Measurements from ENCODE around the gene TBCK. TPM values are rescaled to one million over a fixed set of nuclear protein-coding genes. Genes with fewer than 3 reads are reported as not detected.

Gene TBCK
- total and polyA plus RNA-seq, 9 of the 15 experiments (the other 6 are each of a cell fraction or from before 2014, with no cell fraction given), result 5.3 to 26.6 (median 16.2) TPM

DNA sequence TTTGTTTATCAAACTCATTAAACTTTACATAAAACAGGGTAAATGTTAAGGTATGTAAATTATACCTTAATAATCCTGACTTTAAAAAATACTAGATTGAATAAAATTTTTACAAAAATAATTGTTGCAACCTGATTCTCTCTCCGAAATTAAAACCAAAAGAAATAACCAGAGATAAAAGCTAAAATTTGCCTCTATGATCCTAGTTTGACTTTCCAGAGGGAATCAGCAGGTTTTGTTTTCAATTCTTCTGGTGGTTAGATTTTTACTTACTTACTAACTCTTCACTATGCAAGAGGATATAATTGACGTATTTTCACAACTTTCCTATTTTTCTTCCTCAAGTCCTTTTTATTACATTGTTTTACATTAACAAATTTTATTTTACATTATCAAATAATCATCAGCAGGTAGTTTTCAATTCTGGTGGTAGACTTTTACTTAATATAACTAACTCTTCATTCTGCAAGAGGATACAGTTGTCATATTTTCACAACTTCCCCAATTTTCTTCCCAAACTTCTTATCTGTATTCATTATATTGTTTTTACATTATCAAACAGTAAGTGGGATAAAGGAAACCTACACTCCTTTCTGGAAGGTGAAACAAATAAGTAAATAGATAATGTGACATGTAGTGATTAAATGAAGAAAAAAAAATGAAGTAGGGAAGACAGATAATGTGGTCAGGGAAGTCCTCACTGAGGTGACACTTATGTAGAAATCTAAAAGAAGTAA, 52.2 kb downstream of the TBCK start:
- Histone ChIP-seq H3K9me3 (replicated peaks; ENCODE audit: control insufficient read depth, insufficient read depth, low read depth, low read length) (no peaks in the 10 kb centered on the region), H3K27me3 (ENCODE audit: control insufficient read depth in 2 of 2, insufficient read depth in 2 of 2, low read length in 2 of 2) (no peaks in the 10 kb centered on the region), H2AFZ (ENCODE audit: low read depth, low read length) (no peak overlapping the region), H3K4me1 (replicated peaks in 1 of 2; ENCODE audit: control insufficient read depth in 2 of 2, insufficient read depth in 2 of 2, low read length in 2 of 2) (peaks cover 0 to 3% of the 10 kb centered on the region in 2 experiments; a peak in 1 of 5 replicates), H3K4me3 (no peak overlapping the region), H4K20me1 (replicated peaks; ENCODE audit: control insufficient read depth, insufficient read depth, low read length) (no peaks in the 10 kb centered on the region), H3K79me2 (ENCODE audit: control insufficient read depth, insufficient read depth, low read length) (no peaks in the 10 kb centered on the region), H3K9me1 (ENCODE audit: control insufficient read depth, insufficient read depth, low read length) (no peaks in the 10 kb centered on the region), H3K36me3 (ENCODE audit: control insufficient read depth, insufficient read depth, low read length) (no peaks in the 10 kb centered on the region; the same call in 2 of the 3 replicates), H3K9ac (ENCODE audit: insufficient read depth in 1 of 2, low read depth in 2 of 2, low read length in 2 of 2) (no peak overlapping the region), H3K4me2 (ENCODE audit: insufficient read depth, low read length) (no peak overlapping the region), H3K27ac (ENCODE audit: extremely low read depth, low read depth, low read length) (no peak overlapping the region)
- intact Hi-C loops (cut with micrococcal nuclease), result no loop called here
- ChIA-PET CTCF (ENCODE audit: low intra/inter-chr PET ratio) (no interaction called here), POLR2A (interaction anchor here (0.8 to 0.9 kb wide), 2 partner anchors 14 to 1917 kb away, joined by 3 read pairs; no protein-coding TSS in a partner anchor)
- no peak for TF ChIP-seq ZNF444 (CRISPR knock-in tag; IDR thresholded peaks at IDR 0.05)
- TF ChIP-seq U2AF2 (optimal IDR thresholded peaks at IDR 0.05; ENCODE audit: low read depth, low read length), result no peak
- TF ChIP-seq ZNF766 (CRISPR knock-in tag; conservative IDR thresholded peaks at IDR 0.05), result no peak
- TF ChIP-seq ZNF3 (CRISPR knock-in tag; IDR thresholded peaks at IDR 0.05), result no peak
- TF ChIP-seq ZNF274 (IDR thresholded peaks at IDR 0.05; ENCODE audit: borderline replicate concordance, low read depth, low read length), result no peak
- TF ChIP-seq SLC30A9 (CRISPR knock-in tag; IDR thresholded peaks at IDR 0.05), result no peak
- no peak for TF ChIP-seq ZNF507 (tag; conservative IDR thresholded peaks at IDR 0.05)
- TF ChIP-seq, protein P1, sequence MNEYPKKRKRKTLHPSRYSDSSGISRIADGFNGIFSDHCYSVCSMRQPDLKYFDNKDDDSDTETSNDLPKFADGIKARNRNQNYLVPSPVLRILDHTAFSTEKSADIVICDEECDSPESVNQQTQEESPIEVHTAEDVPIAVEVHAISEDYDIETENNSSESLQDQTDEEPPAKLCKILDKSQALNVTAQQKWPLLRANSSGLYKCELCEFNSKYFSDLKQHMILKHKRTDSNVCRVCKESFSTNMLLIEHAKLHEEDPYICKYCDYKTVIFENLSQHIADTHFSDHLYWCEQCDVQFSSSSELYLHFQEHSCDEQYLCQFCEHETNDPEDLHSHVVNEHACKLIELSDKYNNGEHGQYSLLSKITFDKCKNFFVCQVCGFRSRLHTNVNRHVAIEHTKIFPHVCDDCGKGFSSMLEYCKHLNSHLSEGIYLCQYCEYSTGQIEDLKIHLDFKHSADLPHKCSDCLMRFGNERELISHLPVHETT (CRISPR knock-in tag; conservative IDR thresholded peaks at IDR 0.05 in 1 of 2, IDR thresholded peaks at IDR 0.05 in 1 of 2), result no peak
- no peak for TF ChIP-seq ZZZ3 (IDR thresholded peaks at IDR 0.05)
- no peak for TF ChIP-seq HNRNPL (IDR thresholded peaks at IDR 0.05; ENCODE audit: low read depth, low read length)
- TF ChIP-seq CC2D1A (IDR thresholded peaks at IDR 0.05), result no peak
- TF ChIP-seq SRSF3 (IDR thresholded peaks at IDR 0.05; ENCODE audit: insufficient read depth, low read length), result no peak
- DNase-seq (ENCODE audit: extremely low read depth in 1 of 4, low spot score in 3 of 4) (no peak), ATAC-seq (no peak), FAIRE-seq (peak; percentile 46)
- BruUV-seq (replicated peaks), result no TSS peak
- WGBS (ENCODE audit: insufficient coverage, low coverage, missing lambda C conversion rate), result 81% methylated on average over 2 of the region's 2 CpGs
- in situ Hi-C loops (cut with MboI), result no loop called here

Measured in K562 (cell line).